Fibroblast of lung (primary cell): Measurements from ENCODE around the gene PRELP. TPM values are rescaled to one million over a fixed set of nuclear protein-coding genes. Genes with fewer than 3 reads are reported as not detected.

ENCODE experiments used
- DNase-seq, 2 donors: peaks; one replicate each; pipeline versions ENCODE4 v3.0.0 to v3.0.0-alpha.2; 2010; ENCODE audit warnings: low read depth in 2 of 2
- H2AFZ ChIP-seq: 2 replicates; pipeline ENCODE4 v1.5.1; 2012; ENCODE audit warnings: low read length, control low read depth, inconsistent platforms
- H3K27ac ChIP-seq: 2 replicates; pipeline ENCODE4 v1.5.1; 2011; ENCODE audit warnings: low read length, control low read depth; ENCODE audit not compliant: insufficient read depth
- H3K27me3 ChIP-seq: 2 replicates; pipeline ENCODE4 v1.5.1; 2011; ENCODE audit warnings: mild to moderate bottlenecking, low read length; ENCODE audit not compliant: control insufficient read depth, insufficient read depth
- H3K36me3 ChIP-seq: 2 replicates; pipeline ENCODE4 v1.5.1; 2011; ENCODE audit warnings: low read length; ENCODE audit not compliant: control insufficient read depth, insufficient read depth
- H3K4me1 ChIP-seq: 2 replicates; pipeline ENCODE4 v1.5.1; 2011; ENCODE audit warnings: low read length; ENCODE audit not compliant: control insufficient read depth, insufficient read depth; ENCODE audit errors: extremely low read depth
- H3K4me2 ChIP-seq: 2 replicates; pipeline ENCODE4 v1.5.1; 2011; ENCODE audit warnings: low read length, control low read depth; ENCODE audit not compliant: insufficient read depth; ENCODE audit errors: extremely low read depth
- H3K4me3 ChIP-seq, 4 experiments: fragments of 200-600 bp in 1 of 4; sonication (generic) in 1 of 4; replicated peaks in 1 of 4; 2 replicates each; pipeline ENCODE4 v1.5.1; 2011 to 2016; ENCODE audit warnings: low read length in 4 of 4, low read depth in 3 of 4, mild to moderate bottlenecking in 3 of 4, control low read depth in 2 of 4, inconsistent platforms in 1 of 4, mixed read lengths in 1 of 4; ENCODE audit not compliant: insufficient read depth in 1 of 4; ENCODE audit errors: control extremely low read depth in 1 of 4
- H3K79me2 ChIP-seq: 2 replicates; pipeline ENCODE4 v1.5.1; 2012; ENCODE audit warnings: mild to moderate bottlenecking, low read length, inconsistent platforms; ENCODE audit not compliant: control insufficient read depth, insufficient read depth
- H3K9ac ChIP-seq: 2 replicates; pipeline ENCODE4 v1.5.1; 2011; ENCODE audit warnings: mild to moderate bottlenecking, low read length, control low read depth; ENCODE audit not compliant: insufficient read depth
- H3K9me3 ChIP-seq: 2 replicates; pipeline ENCODE4 v1.5.1; 2012; ENCODE audit warnings: low read depth, low read length; ENCODE audit not compliant: control insufficient read depth, insufficient read depth
- H4K20me1 ChIP-seq: 2 replicates; pipeline ENCODE4 v1.5.1; 2011; ENCODE audit warnings: low read length; ENCODE audit not compliant: control insufficient read depth, insufficient read depth; ENCODE audit errors: extremely low read depth
- EZH2 ChIP-seq: IDR thresholded peaks from 2 replicates; pipeline ENCODE4 v1.5.1; 2012; ENCODE audit warnings: low read length, control low read depth, mild to moderate bottlenecking; ENCODE audit errors: missing control alignments
- polyA plus RNA-seq, 2 donors: library from polyadenylated mRNA; depleted of rRNA in 1 of 2; stranded (reverse) in 1 of 2; unstranded in 1 of 2; fragments of >200 nt; gene quantifications; 2 replicates each; pipeline ENCODE4 v1.2.1, GENCODE V29; 2011 to 2012; ENCODE audit warnings: missing spikeins in 1 of 2
- total RNA-seq: library from RNA; depleted of rRNA; stranded (reverse); fragments of >200 nt; gene quantifications from 2 replicates; pipeline ENCODE4 v1.2.1, GENCODE V29; 2014
- TF ChIP-seq, protein P1 (sequence below), 2 donors: IDR thresholded peaks in 1 of 2; conservative IDR thresholded peaks in 1 of 2; 1 replicate in 1 of 2; 2 replicates in 1 of 2; pipeline ENCODE4 v1.5.1; 2011 to 2012; ENCODE audit warnings: low read length in 2 of 2, control low read depth in 1 of 2, inconsistent platforms in 1 of 2, low read depth in 1 of 2, mild to moderate bottlenecking in 1 of 2

PRELP gene
- total and polyA plus RNA-seq, 2 donors (not counting 1 experiment from before 2014, with no cell fraction given): 4.5 to 13.9 TPM

GRCh38 chr1:203448521-203449061, 27.0 kb upstream of the PRELP start:
- no peaks in the 10 kb centered on the region for H3K9me3 ChIP-seq
- peaks cover 10% of the 10 kb centered on the region for H3K27me3 ChIP-seq
- H4K20me1 ChIP-seq: no peaks in the 10 kb centered on the region
- no peaks in the 10 kb centered on the region for H3K79me2 ChIP-seq
- H3K27ac ChIP-seq: no peak overlapping the region
- DNase-seq: no peak
- H3K36me3 ChIP-seq: no peaks in the 10 kb centered on the region
- H3K4me1 ChIP-seq: peaks cover 2% of the 10 kb centered on the region
- no peak overlapping the region for H2AFZ ChIP-seq
- no peak overlapping the region for H3K4me2 ChIP-seq
- TF ChIP-seq, protein P1, sequence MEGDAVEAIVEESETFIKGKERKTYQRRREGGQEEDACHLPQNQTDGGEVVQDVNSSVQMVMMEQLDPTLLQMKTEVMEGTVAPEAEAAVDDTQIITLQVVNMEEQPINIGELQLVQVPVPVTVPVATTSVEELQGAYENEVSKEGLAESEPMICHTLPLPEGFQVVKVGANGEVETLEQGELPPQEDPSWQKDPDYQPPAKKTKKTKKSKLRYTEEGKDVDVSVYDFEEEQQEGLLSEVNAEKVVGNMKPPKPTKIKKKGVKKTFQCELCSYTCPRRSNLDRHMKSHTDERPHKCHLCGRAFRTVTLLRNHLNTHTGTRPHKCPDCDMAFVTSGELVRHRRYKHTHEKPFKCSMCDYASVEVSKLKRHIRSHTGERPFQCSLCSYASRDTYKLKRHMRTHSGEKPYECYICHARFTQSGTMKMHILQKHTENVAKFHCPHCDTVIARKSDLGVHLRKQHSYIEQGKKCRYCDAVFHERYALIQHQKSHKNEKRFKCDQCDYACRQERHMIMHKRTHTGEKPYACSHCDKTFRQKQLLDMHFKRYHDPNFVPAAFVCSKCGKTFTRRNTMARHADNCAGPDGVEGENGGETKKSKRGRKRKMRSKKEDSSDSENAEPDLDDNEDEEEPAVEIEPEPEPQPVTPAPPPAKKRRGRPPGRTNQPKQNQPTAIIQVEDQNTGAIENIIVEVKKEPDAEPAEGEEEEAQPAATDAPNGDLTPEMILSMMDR (conservative IDR thresholded peaks at IDR 0.05 in 1 of 2, IDR thresholded peaks at IDR 0.05 in 1 of 2; ENCODE audit: low read depth in 1 of 2, low read length in 2 of 2): no peak
- no peak for TF ChIP-seq EZH2
- H3K4me3 ChIP-seq: no peak overlapping the region
- no peak overlapping the region for H3K9ac ChIP-seq

DNA sequence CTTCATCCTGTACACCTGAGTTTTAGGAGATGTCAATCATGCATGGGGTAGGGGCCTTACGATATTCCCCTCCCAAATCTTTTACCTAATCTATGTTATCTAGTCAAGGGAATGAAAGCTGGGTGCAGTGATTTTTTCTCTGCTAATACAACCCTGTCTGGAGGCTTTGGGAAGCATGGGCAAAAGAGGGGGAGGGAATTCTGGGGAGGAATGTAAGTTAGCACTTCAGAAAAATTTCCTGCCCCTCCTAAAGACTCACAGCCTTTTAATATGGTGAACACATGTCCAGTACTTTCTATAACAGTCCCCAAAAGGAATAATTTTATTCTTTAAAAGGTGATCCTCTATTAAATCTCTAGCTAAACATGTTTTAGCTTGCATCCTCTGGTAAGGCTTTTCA, 25.6 kb upstream of the PRELP start:
- Histone ChIP-seq H3K79me2 (no peaks in the 10 kb centered on the region), H3K9ac (no peak overlapping the region), H3K27ac (no peak overlapping the region), H3K36me3 (no peaks in the 10 kb centered on the region), H3K9me3 (no peaks in the 10 kb centered on the region), H2AFZ (no peak overlapping the region), H3K4me3 (no peak overlapping the region), H4K20me1 (no peaks in the 10 kb centered on the region), H3K4me1 (peaks cover 2% of the 10 kb centered on the region), H3K4me2 (no peak overlapping the region), H3K27me3 (peaks cover 6% of the 10 kb centered on the region)
- no peak for DNase-seq
- TF ChIP-seq EZH2: no peak
- TF ChIP-seq, protein P1 (conservative IDR thresholded peaks at IDR 0.05 in 1 of 2, IDR thresholded peaks at IDR 0.05 in 1 of 2; ENCODE audit: low read depth in 1 of 2, low read length in 2 of 2): no peak

DNA sequence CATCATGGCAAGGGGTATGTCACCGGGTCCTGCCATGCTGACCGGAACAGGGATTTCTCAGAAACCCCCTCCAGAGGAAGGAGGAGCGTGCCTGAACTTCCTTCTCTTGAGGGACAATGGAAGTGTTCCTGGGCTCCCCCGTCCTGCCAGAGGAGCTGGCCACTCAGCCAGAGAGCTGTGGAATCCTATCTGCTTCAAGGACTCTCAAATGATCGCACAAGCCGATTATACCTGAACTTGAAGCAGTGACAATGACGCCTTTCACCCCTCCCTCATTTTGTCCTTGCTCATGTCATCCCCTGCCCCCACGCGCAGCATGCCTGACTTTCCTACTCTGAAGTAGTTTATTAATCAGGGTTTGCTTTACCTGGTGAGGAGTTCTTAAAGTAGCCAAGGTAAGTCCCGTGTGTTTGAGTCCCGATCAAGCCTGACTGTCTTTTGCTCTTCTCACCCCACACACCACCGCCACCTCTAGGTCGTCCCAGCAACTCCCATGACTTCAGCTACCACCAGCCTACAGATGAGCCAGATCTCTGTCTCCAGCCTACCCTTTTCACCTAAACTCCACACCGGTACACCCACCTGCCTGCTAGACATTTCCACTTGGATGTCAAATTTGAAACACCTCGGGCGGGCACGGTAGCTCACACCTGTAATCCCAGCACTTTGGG, 25.0 kb upstream of the PRELP start:
- H3K79me2 ChIP-seq: no peaks in the 10 kb centered on the region
- no peak overlapping the region for H3K27ac ChIP-seq
- peaks cover 6% of the 10 kb centered on the region for H3K27me3 ChIP-seq
- H2AFZ ChIP-seq: no peak overlapping the region
- H3K36me3 ChIP-seq: no peaks in the 10 kb centered on the region
- H3K4me3 ChIP-seq: no peak overlapping the region
- peaks cover 2% of the 10 kb centered on the region for H3K4me1 ChIP-seq
- TF ChIP-seq EZH2: no peak
- TF ChIP-seq, protein P1 (conservative IDR thresholded peaks at IDR 0.05 in 1 of 2, IDR thresholded peaks at IDR 0.05 in 1 of 2; ENCODE audit: low read depth in 1 of 2, low read length in 2 of 2): no peak
- no peak overlapping the region for H3K9ac ChIP-seq
- no peaks in the 10 kb centered on the region for H4K20me1 ChIP-seq
- DNase-seq: no peak
- H3K4me2 ChIP-seq: no peak overlapping the region
- H3K9me3 ChIP-seq: no peaks in the 10 kb centered on the region
